Activated T-helper 9 cell treated with anti-CD3 and anti-CD28 coated beads, Interleukin-2, amount 50 U/mL, for 16 hours (primary cell): ENCODE data around the gene ARHGEF7.
A peak's percentile ranks its signal among the peaks of the same experiment; 100 is the strongest.
"Not testable (repeated sequence)": the region's sequence is repeated elsewhere in the genome, so short reads cannot be mapped to it uniquely, and the experiment has no call there.

ENCODE experiments used
- DNase-seq: peaks from one replicate; pipeline ENCODE4 v3.0.0-alpha.2; 2020; ENCODE audit warnings: low read depth

Gene ARHGEF7

DNA sequence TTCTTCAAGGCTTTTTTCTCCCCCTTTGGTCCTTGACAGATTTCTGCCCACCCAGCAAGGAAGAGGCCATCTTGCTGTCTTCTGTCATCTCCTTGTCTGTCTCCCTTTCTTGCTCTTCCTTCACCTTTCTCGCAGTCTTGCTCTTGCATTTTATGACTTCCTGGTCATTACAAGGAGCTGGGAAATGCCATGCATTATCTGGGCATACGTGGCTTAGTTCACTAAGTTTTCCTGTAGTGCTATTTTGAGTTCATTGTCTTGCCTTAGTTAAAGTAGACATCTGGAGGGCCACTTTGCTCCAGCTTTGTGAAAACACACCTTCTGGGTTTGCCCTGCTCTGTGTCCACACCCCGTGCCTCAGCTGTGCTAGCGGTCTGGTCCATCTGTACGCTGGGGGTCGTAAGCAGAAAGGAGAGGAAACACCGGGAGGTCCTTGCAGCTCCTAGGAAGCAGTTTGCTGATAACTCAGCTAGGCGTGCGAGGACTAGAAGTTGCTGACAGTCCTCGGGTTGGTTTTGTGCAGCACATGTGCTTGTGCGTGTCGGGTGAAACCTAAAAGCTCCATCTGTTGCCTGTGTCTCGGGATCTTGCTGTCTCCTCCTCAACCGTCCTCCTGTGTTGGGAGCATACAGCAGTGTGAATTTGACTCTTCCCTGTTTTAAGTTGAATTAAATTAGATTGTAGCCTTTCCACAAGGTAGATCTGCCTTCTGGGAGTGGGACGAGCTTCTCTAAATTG is 59.4 kb downstream of the ARHGEF7 start:
- no peak for DNase-seq

DNA sequence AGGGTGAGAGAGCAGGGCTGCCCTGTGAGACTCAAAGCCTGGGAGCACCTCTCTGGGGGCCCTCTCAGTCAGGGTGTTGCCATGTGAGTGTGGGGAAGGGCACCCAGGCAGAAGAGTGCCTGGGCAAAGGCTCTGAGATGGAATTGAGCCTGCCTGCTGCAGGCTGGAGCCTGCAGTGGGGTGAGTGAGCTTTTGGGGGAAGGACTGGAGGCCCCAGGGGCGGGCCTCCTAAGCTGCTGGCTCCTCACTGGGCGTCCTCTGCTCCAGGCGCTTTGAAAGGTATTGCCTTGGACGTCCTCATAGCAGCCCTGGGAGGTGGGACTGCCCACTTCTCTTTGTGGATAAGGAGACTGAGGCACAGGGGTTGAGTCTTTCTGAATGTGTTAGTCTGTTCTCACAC is 60.3 kb downstream of the ARHGEF7 start:
- DNase-seq = no peak

- DNase-seq = no peak
Observed at GRCh38 chr13:111175935-111176334, 60.8 kb downstream of the ARHGEF7 start.

DNA sequence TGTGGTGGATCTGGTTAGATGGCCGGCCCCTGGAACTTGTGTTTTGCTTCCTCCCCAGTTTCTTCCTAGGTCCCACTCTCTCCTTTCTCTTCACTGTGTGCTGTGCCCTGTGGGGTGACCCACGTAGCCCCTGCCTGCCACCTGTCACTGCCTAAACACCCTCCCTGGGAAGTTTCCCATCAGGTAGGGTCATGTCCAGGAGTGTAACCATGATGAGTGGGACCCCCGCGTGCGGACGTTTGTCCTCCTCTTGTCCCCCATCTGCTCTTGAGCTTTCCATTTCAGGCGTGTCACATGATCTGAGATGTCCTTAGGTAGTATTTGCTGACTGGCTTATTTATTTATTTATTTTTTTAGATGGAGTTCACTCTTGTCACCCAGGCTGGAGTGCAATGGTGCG is 61.3 kb downstream of the ARHGEF7 start:
- no peak for DNase-seq

DNA sequence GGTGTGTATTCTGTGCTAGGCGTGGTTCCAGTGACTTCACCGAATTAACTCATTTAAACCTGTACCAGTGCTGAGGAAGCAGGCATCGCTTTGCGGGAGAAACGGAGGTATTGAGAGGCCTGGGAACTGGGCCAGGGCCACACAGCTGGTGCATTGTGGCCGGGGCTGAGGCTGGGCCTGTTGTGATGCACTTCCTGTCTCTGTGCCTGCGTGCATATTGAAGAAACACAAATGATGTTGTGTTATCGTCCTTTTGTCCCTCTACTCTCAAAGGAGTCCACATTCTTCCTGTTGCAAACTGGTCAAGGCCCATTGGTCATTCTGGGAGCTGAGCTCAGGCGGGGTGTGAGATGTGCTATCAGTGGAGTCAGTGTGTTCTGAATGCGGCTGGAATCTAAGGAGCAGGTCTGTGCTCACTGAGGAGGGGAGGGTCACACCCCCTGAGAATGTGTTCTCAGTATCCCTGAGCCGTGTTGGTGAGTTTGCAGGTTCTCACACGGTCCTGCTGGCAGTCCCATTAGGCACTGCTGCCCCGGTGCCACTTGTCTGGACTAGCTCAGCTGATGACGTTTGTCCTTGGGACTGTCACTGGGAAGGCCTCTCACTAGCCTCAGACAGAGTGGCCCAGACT is 62.1 kb downstream of the ARHGEF7 start:
- DNase-seq = peak; percentile 28

DNA sequence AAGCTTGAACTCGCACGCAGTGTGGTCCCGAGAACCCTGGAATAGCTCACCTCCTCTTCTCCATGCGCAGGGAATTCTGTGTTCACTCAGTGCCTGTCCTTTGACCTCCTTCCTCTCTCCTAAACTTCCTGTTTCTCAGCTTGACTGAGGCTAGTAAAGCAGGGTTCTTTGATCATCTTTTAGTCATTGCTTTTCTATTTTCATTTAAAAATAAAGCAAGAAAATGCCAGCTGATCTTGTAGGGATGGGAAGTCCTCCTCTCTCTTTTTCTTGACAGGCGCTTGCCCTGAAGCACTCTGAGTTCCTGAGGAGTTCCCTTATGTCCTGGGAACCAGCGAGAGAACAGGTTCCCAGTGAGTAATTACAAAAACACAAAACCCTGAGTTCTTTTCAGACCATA is 62.8 kb downstream of the ARHGEF7 start:
- DNase-seq = no peak

DNA sequence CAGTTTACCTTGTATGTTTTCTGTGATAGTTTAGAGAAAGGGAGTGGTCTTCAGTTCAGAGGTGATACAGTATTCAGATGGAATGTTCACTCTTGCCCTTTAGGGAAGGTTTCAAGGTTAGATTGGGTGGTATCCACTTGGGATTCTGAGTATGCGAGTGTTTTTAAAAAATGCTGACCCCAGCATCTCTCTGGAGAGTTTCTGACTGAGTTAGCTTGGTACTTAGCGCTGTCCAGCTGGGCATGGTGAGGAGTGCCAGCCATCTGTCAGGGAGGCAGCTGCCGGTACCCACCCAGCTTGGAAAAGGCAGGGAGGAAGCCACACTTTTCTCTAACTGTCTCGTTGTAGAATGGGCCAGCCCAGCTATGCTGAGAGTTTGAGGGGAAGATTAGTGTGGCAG is 63.3 kb downstream of the ARHGEF7 start:
- no peak for DNase-seq

DNA sequence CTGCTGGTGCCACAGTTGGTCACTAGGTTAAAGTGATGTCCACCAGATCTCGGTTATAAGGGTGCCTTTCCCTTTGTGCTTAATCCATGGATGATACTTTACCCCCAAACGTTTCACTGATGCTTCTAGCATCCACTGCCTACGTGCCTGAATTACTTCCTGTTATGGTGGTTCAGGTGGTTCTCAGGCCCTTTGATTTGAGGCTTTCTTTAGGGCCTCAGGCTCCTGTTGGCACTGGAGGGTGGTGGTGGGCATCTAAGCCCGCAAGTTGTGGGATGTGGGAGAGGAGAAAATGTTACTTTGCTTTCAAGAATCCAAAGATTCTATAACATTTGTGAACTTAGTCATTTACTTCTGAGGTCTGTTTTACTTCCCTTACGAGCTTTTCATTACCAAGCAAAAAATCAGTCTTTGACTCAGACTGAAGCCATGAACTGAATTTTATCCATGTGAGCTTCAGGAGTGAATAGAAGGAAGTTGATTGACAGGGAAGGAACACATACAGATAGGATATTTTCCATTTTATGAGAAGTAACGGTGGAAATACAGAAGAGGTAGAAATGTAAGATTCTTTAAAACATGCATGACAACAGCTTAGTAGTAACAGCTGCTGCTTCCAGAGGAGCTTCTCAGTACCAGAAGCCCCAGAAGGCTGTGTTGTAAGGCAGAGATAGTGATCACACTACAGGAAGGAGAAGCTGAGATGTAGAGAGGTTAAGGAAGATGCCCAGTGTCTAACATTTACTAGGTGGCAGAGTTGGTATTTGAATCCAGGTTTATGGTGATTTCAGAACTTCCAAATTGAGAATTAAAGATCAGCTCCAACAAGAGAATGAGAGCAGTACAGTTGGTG is 65.0 kb downstream of the ARHGEF7 start:
- DNase-seq = no peak

DNA sequence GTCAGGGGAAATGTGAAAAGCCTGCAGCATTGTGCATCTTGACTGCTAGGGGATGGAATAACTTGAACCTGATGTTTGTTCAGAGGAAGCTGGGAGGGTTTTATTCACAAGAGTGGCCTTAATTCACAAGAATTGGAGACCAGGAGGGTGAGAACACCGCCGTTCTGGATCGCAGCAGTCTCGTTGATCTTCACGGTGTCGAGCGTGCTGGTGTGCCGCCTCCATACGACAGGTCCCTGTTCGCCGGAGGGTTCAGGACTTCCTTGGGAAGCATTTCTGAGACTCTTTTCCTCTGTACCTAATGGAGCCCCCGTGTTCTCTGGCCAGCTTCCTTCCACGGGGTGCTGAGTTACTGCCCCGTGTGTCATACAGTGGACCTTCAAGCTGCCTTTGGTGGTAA is 66.9 kb downstream of the ARHGEF7 start:
- DNase-seq = no peak

GRCh38 chr13:111183087-111183645 is 68.1 kb downstream of the ARHGEF7 start:
- no peak for DNase-seq

GRCh38 chr13:111183959-111184358 is 68.8 kb downstream of the ARHGEF7 start:
- DNase-seq = no peak

DNA sequence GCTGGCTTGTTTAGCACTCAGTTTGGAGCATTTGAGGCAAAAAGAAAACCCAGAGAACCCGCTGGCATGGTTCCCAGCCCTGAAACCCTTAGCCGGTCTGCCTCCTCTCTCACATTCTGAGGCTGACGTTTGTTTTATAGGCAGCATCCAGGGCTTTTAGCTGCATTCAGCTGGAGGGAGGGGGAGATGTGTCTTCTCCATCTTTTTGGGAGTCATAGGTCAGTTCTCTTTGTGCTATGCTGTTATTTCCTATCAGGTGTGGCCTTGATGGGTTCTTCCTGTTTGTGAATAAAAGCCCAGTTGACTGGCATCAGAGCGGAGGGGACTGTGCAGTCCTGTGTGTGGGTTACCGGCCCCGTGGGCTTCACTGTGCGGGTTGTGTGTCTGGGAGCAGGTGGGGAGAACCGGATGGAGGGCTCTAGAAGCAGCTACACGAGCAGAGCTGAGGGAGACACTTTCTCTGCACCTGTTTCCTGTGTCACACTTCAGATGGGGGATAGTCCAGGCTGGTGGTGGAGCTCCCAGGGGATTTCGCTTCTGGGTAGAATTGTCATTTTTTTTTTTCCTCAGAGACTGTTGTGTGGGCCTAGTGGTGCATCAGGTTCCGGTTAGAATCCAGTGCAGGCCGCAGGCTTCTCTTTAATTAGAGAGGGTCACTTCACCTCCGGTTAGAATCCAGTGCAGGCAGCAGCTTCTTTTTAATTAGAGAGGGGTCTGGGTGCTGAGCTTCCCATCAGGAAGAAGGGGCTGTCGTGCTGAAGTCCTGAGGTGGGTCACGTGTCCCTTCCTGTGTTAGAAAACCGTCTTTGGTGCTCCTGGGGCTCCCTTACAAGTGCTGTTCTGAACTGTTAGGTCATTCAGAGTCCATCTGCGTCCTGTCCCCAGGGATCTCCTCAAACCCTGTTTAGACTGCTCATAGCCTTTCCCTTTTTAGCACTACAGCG is 69.6 kb downstream of the ARHGEF7 start:
- DNase-seq = no peak

DNA sequence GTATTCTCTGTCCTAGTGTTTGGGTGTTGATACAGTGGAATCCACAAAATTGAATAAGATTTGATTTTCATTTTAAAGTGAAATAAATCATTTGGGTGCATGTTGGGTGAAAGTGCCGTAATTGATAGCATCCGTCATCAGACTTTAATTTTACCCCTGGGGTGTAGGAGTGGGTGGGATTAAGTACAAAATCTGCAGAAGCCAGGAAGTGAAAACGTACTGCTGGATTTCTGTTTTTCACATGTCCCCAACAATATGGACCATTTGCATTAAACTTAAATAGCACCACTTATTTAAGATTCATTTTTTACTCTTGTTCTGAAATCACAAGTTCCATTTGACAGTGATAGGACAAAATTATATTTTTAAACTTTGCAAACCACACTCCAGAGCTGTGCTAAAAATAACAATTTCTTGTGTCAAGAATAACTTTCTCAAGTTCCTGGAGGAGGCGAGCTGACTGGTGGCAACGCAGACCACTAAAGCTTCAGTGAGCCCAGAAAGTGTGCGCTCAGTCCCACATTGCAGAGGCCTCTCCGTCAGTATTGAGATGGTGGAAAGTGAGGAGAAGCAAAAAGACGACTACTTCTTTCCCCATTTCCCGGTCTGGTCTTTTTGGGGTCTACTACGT is 71.3 kb downstream of the ARHGEF7 start:
- DNase-seq = no peak

- DNase-seq = no peak
Observed at GRCh38 chr13:111187960-111188541, 72.9 kb downstream of the ARHGEF7 start.

DNA sequence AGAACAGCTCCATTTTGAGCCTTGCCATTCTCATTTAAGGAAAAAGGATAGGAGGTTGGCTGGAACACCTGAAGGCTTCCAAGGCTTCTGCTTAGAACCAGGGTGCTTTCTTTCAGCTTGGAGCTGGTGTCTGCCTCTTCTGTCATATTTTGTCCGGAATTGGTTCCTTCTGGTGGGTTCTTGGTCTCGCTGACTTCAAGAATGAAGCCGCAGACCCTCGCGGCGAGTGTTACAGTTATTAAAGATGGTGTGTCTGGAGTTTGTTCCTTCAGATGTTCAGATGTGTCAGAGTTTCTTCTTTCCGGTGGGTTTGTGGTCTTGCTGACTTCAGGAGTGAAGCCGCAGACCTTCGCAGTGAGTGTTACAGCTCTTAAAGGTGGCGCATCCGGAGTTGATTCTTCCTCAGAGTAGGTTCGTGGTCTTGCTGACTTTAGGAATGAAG is 74.0 kb downstream of the ARHGEF7 start:
- peak; percentile 30 for DNase-seq

- DNase-seq = not testable (repeated sequence)
Observed at GRCh38 chr13:111189516-111189915, 74.4 kb downstream of the ARHGEF7 start.

GRCh38 chr13:111193223-111193622 is 78.1 kb downstream of the ARHGEF7 start:
- DNase-seq = not testable (repeated sequence)

- not testable (repeated sequence) for DNase-seq
Observed at GRCh38 chr13:111194651-111195050, 79.5 kb downstream of the ARHGEF7 start.

DNA sequence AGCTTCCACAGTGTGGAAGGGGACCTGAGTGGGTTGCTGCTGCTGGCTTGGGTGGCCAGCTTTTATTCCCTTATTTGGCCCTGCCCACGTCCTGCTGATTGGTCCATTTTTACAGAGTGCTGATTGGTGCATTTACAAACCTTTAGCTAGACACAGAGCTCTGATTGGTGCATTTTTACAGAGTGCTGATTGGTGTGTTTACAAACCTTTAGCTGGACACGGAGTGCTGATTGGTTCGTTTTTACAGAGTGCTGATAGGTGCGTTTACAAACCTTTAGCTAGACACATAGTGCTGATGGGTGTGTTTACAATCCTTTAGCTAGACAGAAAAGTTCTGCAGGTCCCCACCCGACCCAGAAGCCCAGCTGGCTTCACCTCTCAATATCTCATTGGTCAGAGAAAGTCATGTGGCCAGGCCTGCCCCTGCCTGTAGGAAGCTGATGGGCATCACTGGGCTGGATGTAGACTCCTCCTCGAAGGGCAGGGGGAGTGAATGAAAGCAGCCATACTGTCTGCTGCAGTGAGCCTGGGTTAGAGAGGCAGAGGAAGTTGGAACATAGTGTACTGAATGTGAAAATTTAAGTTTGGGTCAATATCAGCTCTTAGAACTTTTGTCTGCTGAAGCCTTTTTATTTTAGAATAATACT is 83.7 kb downstream of the ARHGEF7 start:
- DNase-seq = not testable (repeated sequence)
